WTC11 (cell line): ENCODE data around the gene UBE2E1. TPM values are rescaled to one million over a fixed set of nuclear protein-coding genes. Genes with fewer than 3 reads are reported as not detected.

Source experiments
- ATAC-seq: fragments of 200-7000 bp; cut with Tn5 transposase; 2 replicates; pipeline ENCODE4 v1.10.0; 2021; ENCODE audit warnings: mild to moderate bottlenecking, moderate library complexity
- CTCF ChIA-PET: fragments of 300-600 bp; sonication (Branson Sonifier 250); formaldehyde crosslinking; loops from one replicate; lab custom pipeline; 2021; ENCODE audit warnings: antibody characterized with exemption; lab: Charles Lee
- POLR2A ChIA-PET: fragments of 350-600 bp; sonication (Branson Sonifier 250); formaldehyde crosslinking; loops from one replicate; lab custom pipeline; 2021; ENCODE audit warnings: antibody characterized with exemption; lab: Charles Lee
- DNase-seq: peaks from one replicate; pipeline ENCODE4 v3.0.0; 2021; ENCODE audit warnings: low spot score
- H3K27ac Mint-ChIP-seq: 2 replicates; pipeline ENCODE4 v1.8.0; 2021; ENCODE audit warnings: mixed read lengths
- H3K27me3 Mint-ChIP-seq: 2 replicates; pipeline ENCODE4 v1.8.0; 2021; ENCODE audit warnings: low read depth, mild to moderate bottlenecking, moderate library complexity, mixed read lengths
- H3K36me3 Mint-ChIP-seq: 2 replicates; pipeline ENCODE4 v1.8.0; 2021; ENCODE audit warnings: mixed read lengths
- H3K4me1 Mint-ChIP-seq: 2 replicates; pipeline ENCODE4 v1.8.0; 2022; ENCODE audit warnings: mixed read lengths
- H3K4me3 Mint-ChIP-seq: 2 replicates; pipeline ENCODE4 v1.8.0; 2021; ENCODE audit warnings: mild to moderate bottlenecking, moderate library complexity, mixed read lengths
- H3K9me3 Mint-ChIP-seq: 2 replicates; pipeline ENCODE4 v1.8.0; 2021; ENCODE audit warnings: mixed read lengths
- ATF1 ChIP-seq: sonication (generic); formaldehyde crosslinking; IDR thresholded peaks from 2 replicates; pipeline ENCODE4 v1.8.1; 2023; ENCODE audit warnings: mild to moderate bottlenecking, moderate library complexity, missing genetic modification reagents
- CBFB ChIP-seq: sonication (generic); formaldehyde crosslinking; IDR thresholded peaks from 2 replicates; pipeline ENCODE4 v1.8.1; 2022; ENCODE audit warnings: mild to moderate bottlenecking, low read depth, missing genetic modification reagents
- CREM ChIP-seq: sonication (generic); formaldehyde crosslinking; IDR thresholded peaks from 2 replicates; pipeline ENCODE4 v1.8.1; 2022; ENCODE audit warnings: mild to moderate bottlenecking, missing genetic modification reagents, moderate library complexity
- CTCF ChIP-seq: fragments of 200-600 bp; IDR thresholded peaks from 2 replicates; pipeline ENCODE4 v1.8.0; 2022; ENCODE audit warnings: antibody characterized with exemption
- ELF4 ChIP-seq: sonication (generic); formaldehyde crosslinking; IDR thresholded peaks from 2 replicates; pipeline ENCODE4 v1.8.1; 2022; ENCODE audit warnings: low read depth, mild to moderate bottlenecking, moderate library complexity, missing genetic modification reagents
- GRHL2 ChIP-seq: fragments of 250-450 bp; sonication (Bioruptor Pico); IDR thresholded peaks from 2 replicates; pipeline ENCODE4 v1.8.0; 2022; ENCODE audit warnings: mild to moderate bottlenecking, moderate library complexity; ENCODE audit not compliant: insufficient replicate concordance, severe bottlenecking
- JAZF1 ChIP-seq: fragments of 250-450 bp; sonication (Bioruptor Pico); IDR thresholded peaks from 2 replicates; pipeline ENCODE4 v1.9.0; 2021; ENCODE audit warnings: moderate library complexity, mild to moderate bottlenecking, inconsistent platforms
- JUN ChIP-seq: sonication (generic); formaldehyde crosslinking; IDR thresholded peaks from 2 replicates; pipeline ENCODE4 v1.8.0; 2023; ENCODE audit warnings: mild to moderate bottlenecking, missing genetic modification reagents
- KAT7 ChIP-seq: sonication (generic); formaldehyde crosslinking; IDR thresholded peaks from 2 replicates; pipeline ENCODE4 v1.8.1; 2023; ENCODE audit warnings: missing genetic modification reagents, mild to moderate bottlenecking, borderline replicate concordance
- NR2C2 ChIP-seq: sonication (generic); formaldehyde crosslinking; IDR thresholded peaks from 2 replicates; pipeline ENCODE4 v1.8.0; 2022; ENCODE audit warnings: mild to moderate bottlenecking, missing genetic modification reagents
- NR3C1 ChIP-seq: sonication (generic); formaldehyde crosslinking; conservative IDR thresholded peaks from 2 replicates; pipeline ENCODE4 v1.8.1; 2023; ENCODE audit warnings: low read depth, mild to moderate bottlenecking, missing genetic modification reagents
- TP53 ChIP-seq: sonication (generic); formaldehyde crosslinking; IDR thresholded peaks from 2 replicates; pipeline ENCODE4 v1.8.1; 2023; ENCODE audit warnings: mild to moderate bottlenecking, missing genetic modification reagents
- ZNF121 ChIP-seq: sonication (generic); formaldehyde crosslinking; IDR thresholded peaks from 2 replicates; pipeline ENCODE4 v1.8.0; 2023; ENCODE audit warnings: missing genetic modification reagents
- total RNA-seq: library from RNA; stranded (reverse); gene quantifications from 3 replicates; pipeline ENCODE4 v1.2.3, GENCODE V29; 2021
- TF ChIP-seq, protein P1 (sequence below): sonication (generic); formaldehyde crosslinking; IDR thresholded peaks from 2 replicates; pipeline ENCODE4 v1.8.1; 2022; ENCODE audit warnings: mild to moderate bottlenecking, missing genetic modification reagents, moderate library complexity, borderline replicate concordance
- TF ChIP-seq, protein P2 (sequence below): fragments of 250-450 bp; sonication (Bioruptor Pico); IDR thresholded peaks from 2 replicates; pipeline ENCODE4 v2.1.2; 2022; ENCODE audit warnings: mild to moderate bottlenecking, moderate library complexity
- TF ChIP-seq, protein P3 (sequence below): fragments of 250-450 bp; sonication (Bioruptor Pico); IDR thresholded peaks from 2 replicates; pipeline ENCODE4 v1.9.0; 2021; ENCODE audit warnings: moderate library complexity, mild to moderate bottlenecking, inconsistent platforms, borderline replicate concordance
- TF ChIP-seq, protein P4 (sequence below): fragments of 250-450 bp; sonication (Bioruptor Pico); conservative IDR thresholded peaks from 2 replicates; pipeline ENCODE4 v1.9.0; 2021; ENCODE audit warnings: mild to moderate bottlenecking

UBE2E1 gene
- total RNA-seq, 1 experiment from 2014 or later = 121 TPM

DNA sequence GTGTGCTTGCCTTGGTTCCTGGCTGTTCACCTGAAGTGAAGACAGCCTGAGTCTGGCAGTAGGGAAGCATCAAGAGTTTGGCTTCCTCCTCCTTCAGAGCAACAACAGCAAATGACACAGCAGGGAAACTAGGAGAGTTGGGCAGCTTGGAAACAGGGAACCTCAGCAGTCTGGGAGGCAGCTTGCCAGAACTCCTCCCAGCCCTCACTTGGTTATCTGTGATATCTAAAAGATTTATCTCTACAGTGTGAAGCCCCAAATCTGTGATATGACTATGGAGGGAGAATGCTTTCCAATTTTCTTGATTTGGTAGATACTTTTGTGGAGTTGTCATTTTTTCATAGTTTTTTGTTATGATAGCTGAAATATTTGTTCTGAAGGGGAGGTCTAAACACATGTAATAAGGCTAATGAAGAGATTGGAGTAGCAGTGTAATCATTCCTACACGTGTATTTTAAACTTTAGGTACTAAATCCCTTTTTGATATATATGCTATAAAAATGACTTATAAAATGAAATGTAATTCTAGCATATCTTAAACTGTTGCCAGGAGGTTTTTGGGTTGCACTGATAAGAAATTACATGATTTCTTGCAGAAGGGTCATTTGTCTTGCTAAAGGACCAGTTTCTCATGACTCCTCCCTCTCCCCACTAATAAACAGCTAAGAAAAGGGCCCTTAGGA is 20.8 kb downstream of the UBE2E1 start (continued):
- no peak for TF ChIP-seq CREM (CRISPR knock-in tag)

GRCh38 chr3:23829242-23829934 is 23.6 kb downstream of the UBE2E1 start:
- peaks cover 63% of the 10 kb centered on the region for H3K4me1 Mint-ChIP-seq
- H3K27me3 Mint-ChIP-seq = no peaks in the 10 kb centered on the region
- H3K27ac Mint-ChIP-seq = peak overlapping the region; percentile 14; the same call in 1 of the 2 replicates
- ChIA-PET CTCF (interaction anchor here (0.7 to 1.0 kb wide), 2 partner anchors 59 to 158 kb away, joined by 3 read pairs; no protein-coding TSS in a partner anchor), POLR2A (no interaction called here)
- DNase-seq = no peak
- H3K9me3 Mint-ChIP-seq = no peaks in the 10 kb centered on the region
- H3K36me3 Mint-ChIP-seq = no peaks in the 10 kb centered on the region
- no peak for ATAC-seq
- TF ChIP-seq ZNF121 (CRISPR knock-in tag) (peak; percentile 69; the same call in 1 of the 2 replicates), TP53 (CRISPR knock-in tag) (no peak)
- TF ChIP-seq, all 79 proteins: peak for 1
- no peak overlapping the region for H3K4me3 Mint-ChIP-seq

DNA sequence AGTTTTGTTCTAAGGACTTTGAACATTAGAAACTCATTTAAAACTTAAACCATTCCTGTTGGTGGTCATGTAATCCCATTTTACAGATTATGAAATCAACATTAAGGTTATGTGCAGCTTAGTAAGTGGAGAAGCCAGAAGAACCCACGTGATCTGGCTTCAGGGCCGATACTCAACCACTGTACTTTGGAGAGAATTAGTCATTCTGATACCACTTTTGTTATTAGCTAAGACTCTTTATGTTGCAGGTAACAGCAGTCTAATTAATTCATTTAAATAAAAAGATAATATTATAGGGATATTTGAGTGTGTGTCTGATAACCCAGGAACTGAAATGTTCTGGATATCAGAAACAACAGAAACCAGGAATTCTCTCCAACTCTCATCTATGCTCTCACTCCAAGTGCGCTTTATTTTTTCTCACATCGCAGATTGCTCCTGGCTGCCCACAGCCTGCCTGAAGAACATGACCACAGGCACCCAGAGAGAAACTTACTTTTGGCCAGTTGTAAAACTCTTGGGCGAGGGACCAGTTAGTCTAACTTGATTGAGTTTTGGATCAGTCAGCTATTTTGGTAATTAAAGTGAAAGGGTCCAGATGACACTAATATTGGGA is 25.2 kb downstream of the UBE2E1 start:
- no peaks in the 10 kb centered on the region for H3K27me3 Mint-ChIP-seq
- H3K36me3 Mint-ChIP-seq = no peaks in the 10 kb centered on the region
- DNase-seq = no peak
- H3K27ac Mint-ChIP-seq = peak overlapping the region; percentile 74; the same call in 1 of the 2 replicates
- CTCF ChIA-PET = interaction anchor here (0.7 to 1.9 kb wide), 4 partner anchors 25 to 68 kb away, joined by 3 to 6 read pairs (median 4); no protein-coding TSS in a partner anchor
- TF ChIP-seq NR3C1 (CRISPR knock-in tag) (no peak), CTCF (no peak), KAT7 (CRISPR knock-in tag) (no peak), JUN (CRISPR knock-in tag) (no peak), NR2C2 (CRISPR knock-in tag) (no peak), ATF1 (CRISPR knock-in tag) (no peak), ELF4 (no peak), GRHL2 (CRISPR knock-in tag) (no peak), JAZF1 (no peak), CBFB (CRISPR knock-in tag) (no peak)
- TF ChIP-seq, protein P1, sequence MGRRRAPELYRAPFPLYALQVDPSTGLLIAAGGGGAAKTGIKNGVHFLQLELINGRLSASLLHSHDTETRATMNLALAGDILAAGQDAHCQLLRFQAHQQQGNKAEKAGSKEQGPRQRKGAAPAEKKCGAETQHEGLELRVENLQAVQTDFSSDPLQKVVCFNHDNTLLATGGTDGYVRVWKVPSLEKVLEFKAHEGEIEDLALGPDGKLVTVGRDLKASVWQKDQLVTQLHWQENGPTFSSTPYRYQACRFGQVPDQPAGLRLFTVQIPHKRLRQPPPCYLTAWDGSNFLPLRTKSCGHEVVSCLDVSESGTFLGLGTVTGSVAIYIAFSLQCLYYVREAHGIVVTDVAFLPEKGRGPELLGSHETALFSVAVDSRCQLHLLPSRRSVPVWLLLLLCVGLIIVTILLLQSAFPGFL (CRISPR knock-in tag) = no peak
- TF ChIP-seq, protein P2, sequence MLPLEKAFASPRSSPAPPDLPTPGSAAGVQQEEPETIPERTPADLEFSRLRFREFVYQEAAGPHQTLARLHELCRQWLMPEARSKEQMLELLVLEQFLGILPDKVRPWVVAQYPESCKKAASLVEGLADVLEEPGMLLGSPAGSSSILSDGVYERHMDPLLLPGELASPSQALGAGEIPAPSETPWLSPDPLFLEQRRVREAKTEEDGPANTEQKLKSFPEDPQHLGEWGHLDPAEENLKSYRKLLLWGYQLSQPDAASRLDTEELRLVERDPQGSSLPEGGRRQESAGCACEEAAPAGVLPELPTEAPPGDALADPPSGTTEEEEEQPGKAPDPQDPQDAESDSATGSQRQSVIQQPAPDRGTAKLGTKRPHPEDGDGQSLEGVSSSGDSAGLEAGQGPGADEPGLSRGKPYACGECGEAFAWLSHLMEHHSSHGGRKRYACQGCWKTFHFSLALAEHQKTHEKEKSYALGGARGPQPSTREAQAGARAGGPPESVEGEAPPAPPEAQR = no peak
- TF ChIP-seq, protein P3, sequence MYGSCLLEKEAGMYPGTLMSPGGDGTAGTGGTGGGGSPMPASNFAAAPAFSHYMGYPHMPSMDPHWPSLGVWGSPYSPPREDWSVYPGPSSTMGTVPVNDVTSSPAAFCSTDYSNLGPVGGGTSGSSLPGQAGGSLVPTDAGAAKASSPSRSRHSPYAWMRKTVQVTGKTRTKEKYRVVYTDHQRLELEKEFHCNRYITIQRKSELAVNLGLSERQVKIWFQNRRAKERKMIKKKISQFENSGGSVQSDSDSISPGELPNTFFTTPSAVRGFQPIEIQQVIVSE = no peak
- TF ChIP-seq, protein P4, sequence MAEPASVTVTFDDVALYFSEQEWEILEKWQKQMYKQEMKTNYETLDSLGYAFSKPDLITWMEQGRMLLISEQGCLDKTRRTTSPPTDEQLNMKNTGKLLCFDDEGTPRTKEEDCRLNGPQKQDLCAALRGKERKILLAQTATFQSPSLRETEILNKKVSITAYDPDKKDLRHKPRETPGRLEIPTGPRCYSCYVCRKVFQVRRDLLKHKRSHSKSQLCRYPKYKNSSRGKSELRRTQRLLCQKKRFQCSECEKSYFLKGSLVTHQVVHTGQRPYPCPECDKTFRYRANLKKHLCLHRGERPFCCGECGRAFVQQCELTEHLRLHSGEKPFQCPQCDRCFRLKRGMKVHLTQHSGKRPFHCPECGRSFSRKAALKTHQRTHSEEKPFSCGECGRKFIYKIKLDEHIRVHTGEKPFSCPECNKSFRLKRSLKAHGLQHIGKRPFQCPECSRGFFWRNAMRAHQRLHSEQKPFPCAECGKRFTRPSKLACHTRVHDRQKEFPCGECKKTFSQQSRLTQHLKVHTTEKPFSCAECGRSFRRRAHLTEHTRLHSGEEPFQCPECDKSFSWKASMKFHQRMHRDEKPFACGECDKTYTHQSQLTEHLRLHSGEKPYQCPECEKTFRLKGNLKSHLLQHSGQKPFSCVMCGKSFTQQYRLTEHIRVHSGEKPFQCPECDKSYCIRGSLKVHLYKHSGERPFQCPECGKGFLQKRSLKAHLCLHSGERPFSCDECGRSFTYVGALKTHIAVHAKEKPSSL = no peak
- TF ChIP-seq, all 79 proteins: peak for 0
- Mint-ChIP-seq H3K4me1 (peaks cover 57% of the 10 kb centered on the region), H3K4me3 (no peak overlapping the region), H3K9me3 (no peaks in the 10 kb centered on the region)
- POLR2A ChIA-PET = interaction anchor here (1.1 kb wide), 1 partner anchor 24 kb away, joined by 3 read pairs; no protein-coding TSS in a partner anchor
- no peak for ATAC-seq
